HG03039 (cell line): ENCODE data around the gene FSTL4.

ENCODE experiments used
- ATAC-seq: cut with Tn5 transposase; IDR thresholded peaks from one replicate; pipeline ENCODE4 v1.9.1; 2021; ENCODE audit warnings: mild to moderate bottlenecking, moderate library complexity; ENCODE audit not compliant: unreplicated experiment

The FSTL4 gene

DNA sequence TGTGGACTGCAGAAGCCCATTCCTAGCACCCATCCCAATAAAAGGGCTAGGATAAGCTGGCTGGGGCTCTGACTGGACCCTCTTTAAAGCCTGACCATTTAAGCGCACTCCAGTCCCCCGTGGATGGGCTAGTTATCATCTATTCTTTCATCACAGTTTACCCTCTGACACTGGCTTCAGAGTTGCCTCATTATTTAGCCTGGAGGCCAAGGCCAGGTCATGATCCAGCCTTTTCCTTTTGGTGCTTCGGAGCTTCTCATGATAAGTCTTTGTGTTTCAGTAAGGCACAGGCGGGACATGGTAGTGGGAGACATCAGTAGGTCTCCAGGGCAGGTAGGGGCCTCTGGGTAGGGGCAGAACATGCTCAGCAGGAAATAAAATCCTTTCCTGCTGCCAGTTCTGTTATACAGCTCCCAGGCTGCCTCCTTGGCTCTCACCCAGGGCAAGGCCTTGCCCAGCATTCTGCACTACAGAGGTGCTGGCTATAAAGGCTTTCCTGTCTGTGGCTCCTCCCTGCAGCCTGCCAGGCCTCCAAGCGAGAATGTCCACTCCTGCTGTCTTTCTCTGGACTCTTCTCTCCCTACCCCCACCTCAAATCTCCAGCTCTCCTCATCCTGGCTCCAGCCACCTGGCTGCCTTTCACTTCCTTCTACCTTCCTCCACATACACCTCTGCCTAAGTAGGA lies 128.8 kb downstream of the FSTL4 start:
- ATAC-seq: no peak

- ATAC-seq: no peak
Observed at GRCh38 chr5:133482028-133482427, 130.3 kb downstream of the FSTL4 start.

DNA sequence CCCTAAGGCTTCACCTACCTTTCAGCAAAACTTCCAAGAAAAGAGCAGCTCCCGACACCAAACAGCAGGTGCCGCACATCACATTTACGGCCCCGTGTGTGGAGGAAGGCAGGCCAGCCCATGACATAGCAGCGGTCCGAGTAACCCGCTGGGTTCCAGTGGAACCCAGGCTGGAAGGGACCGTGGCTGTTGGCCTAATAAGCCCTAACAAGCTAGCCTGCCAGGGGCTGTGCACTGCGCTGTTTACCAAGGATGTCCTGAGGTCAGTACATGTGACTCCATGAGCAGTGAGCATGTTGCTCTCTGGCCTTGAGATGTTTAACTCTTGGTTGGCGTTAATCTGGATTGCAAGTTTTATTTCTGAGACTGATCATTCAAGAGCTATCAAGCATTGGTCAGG lies 131.5 kb downstream of the FSTL4 start:
- ATAC-seq: no peak

- ATAC-seq: no peak
Observed at GRCh38 chr5:133480366-133480765, 132.0 kb downstream of the FSTL4 start.

DNA sequence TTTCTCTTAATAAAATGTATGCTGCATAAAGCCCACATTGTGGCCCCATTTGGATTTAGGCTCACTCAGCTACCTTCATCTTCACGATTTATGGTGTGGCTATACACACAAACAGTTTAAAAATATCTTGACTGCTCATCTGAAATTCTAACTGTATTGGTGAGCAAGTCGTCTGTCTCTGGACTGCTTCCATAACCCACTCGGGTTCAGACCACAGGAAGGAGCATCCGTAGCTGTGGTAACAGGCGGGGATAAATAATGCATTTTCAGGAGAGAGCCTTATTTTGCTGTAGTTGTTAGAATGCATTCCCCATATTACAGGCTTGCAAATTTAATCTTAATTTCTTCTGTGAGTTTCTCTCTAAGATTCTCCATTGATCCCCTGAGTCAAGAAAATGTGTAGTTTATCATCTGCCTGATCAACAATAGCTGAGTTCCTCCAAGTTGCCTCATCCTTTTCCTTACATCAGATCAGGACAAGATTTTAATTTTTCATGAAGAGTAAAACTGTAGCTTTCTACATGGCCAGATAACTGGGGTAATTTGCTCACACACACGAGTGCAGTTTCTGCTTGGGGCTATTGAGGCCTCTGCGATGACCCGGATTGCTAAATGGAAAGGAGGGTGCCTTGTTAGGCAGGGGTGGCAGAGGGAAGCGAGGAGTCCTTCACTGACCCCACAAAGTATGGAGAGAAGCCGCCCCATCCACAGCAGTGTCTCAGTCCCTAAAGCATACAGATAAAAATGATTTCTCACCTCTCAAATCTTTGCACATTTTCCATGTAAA lies 133.9 kb downstream of the FSTL4 start:
- ATAC-seq: no peak

DNA sequence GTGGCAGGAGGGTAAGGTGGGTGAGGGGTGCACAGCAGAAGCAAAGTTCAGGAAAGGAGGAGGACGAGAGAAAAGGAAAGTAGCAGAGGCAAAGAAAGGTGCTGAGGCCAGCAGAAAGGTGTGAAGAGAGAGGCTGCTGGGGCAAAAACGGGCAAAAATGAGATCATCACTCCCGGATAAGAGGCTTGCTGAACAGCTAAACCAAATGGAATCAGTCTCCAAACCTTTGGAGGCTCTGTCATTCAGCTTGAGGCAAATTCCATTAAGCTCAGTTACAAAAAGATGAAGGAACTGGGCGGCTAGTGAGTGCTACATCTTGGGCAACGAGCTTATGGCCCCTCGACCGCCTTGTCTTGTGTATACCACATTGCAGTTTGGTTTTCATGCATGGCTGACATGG lies 136.4 kb downstream of the FSTL4 start:
- no peak for ATAC-seq

DNA sequence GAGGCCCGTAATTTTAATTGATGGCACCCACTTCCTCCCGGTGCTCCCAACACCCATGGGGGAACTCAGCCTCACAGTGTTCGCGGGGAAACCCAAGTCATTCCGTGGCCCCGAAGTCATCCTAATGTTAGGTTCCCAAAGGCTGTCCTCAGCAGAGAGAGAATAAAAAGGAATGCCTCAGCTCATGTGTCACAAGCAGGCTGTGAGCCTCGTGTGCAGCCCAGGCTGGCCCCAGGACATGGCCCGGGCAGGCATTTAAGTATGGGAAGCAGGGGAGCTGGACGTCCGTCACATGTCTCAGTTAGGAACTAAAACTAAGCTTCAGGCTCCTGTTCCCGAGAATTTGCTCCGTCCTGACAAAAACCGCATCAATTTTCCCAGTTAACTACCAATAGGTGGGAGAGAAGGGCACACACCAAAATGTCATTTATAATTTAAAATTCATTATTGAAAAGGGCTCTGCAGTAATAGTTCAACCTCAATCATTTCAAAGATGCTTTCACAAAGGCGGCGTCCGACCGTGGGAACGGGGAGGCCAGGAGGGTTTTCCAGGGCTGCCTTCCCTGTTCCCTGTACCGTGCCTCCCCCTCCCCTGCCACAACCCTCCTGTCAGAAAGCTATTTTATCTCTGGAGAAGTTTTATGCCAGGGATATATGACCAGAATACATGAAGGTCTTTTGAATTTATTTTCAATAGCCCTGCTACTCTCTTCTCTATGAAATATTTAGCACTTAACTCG lies 137.3 kb downstream of the FSTL4 start:
- ATAC-seq: no peak

DNA sequence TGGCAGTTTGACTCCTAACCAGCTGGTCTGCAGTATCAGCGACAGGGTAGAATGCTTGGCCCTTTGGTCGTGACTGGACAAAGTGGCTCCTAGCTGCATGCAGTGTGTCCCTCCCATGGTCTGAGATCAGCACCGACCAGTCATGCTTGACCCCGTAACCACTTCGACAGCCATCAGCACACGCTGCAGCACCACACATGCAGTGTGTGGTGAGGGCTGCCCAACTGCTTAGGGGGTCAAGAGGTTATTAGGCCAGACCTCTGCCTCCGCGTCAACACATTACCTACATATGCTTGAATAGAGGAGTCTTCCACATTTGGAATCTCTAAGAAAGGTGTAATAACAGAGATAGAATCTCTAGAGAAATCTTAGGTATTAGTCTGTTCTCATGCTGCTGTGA lies 139.1 kb downstream of the FSTL4 start:
- no peak for ATAC-seq

DNA sequence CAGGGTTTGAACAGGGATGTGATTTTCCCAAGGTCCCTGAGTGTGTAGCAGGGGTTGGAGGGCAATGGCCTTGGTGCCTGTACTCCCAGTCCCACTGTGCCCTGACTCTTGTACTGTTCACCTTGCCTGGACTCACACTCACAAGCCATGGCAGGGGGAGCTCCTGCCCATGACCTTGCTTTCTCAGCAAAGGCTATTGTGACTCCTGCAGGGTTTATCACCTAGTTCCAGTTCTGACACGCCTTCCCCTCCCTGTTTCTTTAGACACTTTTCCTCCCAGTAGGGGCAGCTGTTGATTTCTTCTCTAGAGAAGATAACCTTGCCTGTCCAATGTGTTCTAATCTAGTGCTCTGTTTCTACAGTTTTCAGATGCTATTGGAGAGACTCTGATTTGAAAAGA lies 139.5 kb downstream of the FSTL4 start:
- no peak for ATAC-seq

DNA sequence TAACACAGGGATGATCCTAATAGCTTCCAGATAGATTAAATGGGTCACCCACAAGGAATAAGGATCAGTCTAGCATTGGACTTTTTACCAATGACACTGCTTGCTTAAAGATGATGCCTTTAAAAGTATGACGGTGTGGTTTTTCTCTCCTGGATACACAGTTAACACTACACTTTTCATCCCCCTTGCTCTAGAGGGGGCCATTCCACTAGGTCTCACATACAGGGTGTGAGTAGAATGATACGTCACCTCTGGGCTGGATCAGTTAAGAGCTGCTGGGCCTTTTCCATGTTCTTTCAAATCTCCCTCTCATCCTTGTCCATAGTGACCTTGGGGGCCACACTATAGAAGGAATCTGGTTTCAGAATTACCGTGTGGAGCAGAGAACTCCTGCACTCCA lies 140.6 kb downstream of the FSTL4 start:
- ATAC-seq: no peak

DNA sequence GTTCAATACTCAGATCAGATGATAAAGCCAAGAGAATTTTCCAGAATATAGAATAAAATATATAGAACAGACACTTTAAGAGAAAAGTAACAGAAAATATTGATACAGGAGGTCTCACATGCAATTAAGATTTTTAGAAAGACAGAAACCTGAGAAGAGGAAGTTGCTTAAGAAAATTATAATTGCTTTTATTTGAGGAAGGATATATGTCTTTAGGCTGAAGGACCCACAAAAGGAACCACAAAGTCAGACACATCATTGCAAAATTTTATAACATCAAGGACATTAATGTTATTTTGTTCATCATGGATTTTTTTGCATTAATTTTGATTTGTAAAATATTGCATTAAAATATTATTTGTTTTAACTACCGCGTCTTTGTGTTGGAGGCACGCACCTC lies 141.5 kb downstream of the FSTL4 start:
- ATAC-seq: no peak

- ATAC-seq: no peak
Observed at GRCh38 chr5:133469846-133470245, 142.5 kb downstream of the FSTL4 start.

- no peak for ATAC-seq
Observed at GRCh38 chr5:133469252-133469651, 143.1 kb downstream of the FSTL4 start.

GRCh38 chr5:133468596-133468995 lies 143.7 kb downstream of the FSTL4 start:
- no peak for ATAC-seq

- ATAC-seq: no peak
Observed at GRCh38 chr5:133467826-133468463, 144.4 kb downstream of the FSTL4 start.

- no peak for ATAC-seq
Observed at GRCh38 chr5:133467335-133467779, 145.0 kb downstream of the FSTL4 start.

- ATAC-seq: no peak
Observed at GRCh38 chr5:133466556-133467334, 145.6 kb downstream of the FSTL4 start.

DNA sequence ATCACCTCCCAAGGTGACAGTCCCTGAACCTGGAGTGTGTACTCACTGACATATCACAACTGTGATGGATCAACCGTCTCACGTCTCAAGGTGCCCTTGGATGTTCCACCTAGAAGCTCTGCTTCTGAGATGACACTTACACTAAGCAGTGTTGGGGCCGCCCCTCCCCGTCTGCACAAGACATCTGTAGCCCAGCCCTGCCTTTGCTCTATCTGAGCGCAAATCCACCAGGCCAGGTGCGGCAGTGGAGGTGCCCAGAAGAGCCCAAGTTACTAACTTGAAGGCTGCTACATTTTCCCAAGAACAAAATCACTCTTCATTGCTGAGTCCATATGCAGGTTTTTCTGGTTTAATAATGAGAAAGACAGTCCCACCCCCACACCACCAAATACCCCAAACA lies 148.3 kb downstream of the FSTL4 start:
- ATAC-seq: no peak

DNA sequence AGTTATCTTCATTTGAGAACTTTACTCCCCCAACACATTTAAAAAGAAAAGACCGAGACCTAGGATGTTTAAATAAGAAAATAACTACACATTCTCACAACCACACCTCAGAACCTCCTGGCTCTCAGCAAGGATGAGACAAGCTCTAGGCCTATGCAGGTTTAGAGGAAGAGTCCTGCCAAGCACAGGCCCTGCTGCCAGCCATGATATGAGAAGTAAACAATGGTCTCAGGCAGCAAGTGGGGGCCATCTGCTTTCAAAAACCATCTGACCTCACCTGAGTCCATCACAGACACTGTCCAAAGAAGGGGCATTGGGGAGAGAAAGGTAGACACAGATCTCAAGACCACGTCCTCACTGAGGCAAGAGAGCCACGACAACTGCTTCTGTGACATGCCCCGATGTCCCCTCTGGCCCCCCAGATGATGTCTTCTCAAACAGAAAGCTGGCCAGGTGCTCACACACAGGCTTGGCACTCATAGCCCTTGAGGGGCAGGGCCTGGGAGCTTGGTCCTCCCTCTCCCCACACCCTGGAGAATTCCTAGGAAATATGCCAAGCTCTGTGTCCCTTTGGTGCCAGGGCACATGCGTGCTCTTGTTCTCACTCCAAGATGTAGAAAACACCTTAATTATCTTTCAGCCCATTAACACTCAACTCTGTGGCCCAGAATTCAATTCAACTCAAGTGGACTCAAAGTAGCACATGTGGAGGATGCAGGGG lies 150.4 kb downstream of the FSTL4 start:
- ATAC-seq: no peak
